Occipital lobe (tissue), 2 donors: Measurements from ENCODE around the gene ELP6. TPM values are rescaled to one million over a fixed set of nuclear protein-coding genes. Genes with fewer than 3 reads are reported as not detected.
"Not testable (repeated sequence)": the region's sequence is repeated elsewhere in the genome, so short reads cannot be mapped to it uniquely, and the experiment has no call there.

ENCODE experiments used
- DNase-seq: peaks from one replicate; lab custom pipeline; 2025; lab: John Stamatoyannopoulos, UW
- total RNA-seq: library from RNA; depleted of rRNA; stranded (reverse); fragments of >200 nt; gene quantifications from one replicate; pipeline ENCODE4 v1.2.3, GENCODE V29; 2014

ELP6 gene
- total RNA-seq, 1 donor from 2014 or later, result 23.4 TPM

GRCh38 chr3:47512416-47513124, 942 bp downstream of the ELP6 start:
- DNase-seq, result no peak

- not testable (repeated sequence) for DNase-seq
Observed at GRCh38 chr3:47505267-47505666, 8.2 kb downstream of the ELP6 start.

DNA sequence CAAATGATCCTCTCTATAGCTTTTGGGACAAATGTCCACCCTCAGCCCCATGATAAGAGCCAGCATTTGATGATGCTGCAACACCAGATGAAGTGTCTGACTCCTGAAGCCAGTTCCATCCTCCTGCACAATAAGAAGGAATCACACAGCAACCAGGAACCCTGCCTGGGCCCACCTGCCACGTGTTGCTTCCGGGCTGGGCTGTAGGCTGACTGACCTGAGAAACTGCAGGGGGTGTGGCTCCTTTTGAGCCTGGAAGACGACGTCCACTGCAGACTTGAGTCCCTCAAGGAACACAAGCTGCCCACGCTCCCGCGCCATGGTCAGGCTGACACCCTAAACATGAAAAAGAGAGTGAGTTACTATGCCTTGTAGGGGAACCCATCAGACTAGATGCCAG, 9.4 kb downstream of the ELP6 start:
- DNase-seq, result no peak

GRCh38 chr3:47503033-47503432, 10.5 kb downstream of the ELP6 start:
- no peak for DNase-seq

DNA sequence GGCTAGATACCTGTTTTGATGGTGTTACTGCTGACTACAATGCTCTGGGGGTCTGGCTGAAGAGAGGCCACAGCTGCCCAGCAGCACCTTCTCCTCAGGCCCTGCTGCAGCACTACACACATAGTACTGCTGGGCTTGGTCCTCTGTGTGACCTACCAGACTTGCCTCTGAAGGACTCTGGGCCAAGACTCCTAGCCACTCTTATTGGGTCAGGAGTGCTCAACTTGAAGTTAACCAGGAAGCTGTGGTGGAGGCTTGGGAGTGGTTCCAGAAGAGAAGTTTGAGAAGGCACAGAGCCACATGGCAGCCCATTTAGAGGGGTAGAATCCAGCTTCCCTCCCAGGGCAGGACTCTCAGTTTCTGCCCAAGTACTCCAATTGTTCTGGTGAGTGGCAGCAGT, 16.6 kb downstream of the ELP6 start:
- no peak for DNase-seq

DNA sequence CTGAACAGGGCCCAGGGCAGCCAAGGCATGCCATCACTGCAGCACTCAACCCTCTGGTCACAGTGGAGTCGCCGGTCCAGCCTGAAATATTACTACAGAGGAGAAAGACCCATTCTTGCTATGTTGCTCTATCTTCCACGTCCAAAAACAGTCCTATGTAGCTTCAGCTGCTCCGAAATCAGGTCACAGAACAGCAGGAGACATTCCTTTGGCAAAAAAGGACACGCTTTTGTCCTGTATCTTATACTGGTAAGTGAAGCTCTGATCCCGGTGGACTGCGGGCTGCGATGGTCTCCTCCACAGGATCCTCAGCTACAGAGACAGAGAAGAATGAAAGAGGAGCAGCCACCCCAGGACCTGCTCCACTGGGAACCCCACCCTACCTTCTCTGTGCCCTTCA, 17.6 kb downstream of the ELP6 start:
- no peak for DNase-seq

GRCh38 chr3:47495111-47495510, 18.4 kb downstream of the ELP6 start:
- no peak for DNase-seq

- no peak for DNase-seq
Observed at GRCh38 chr3:47491777-47492176, 21.7 kb downstream of the ELP6 start.

DNA sequence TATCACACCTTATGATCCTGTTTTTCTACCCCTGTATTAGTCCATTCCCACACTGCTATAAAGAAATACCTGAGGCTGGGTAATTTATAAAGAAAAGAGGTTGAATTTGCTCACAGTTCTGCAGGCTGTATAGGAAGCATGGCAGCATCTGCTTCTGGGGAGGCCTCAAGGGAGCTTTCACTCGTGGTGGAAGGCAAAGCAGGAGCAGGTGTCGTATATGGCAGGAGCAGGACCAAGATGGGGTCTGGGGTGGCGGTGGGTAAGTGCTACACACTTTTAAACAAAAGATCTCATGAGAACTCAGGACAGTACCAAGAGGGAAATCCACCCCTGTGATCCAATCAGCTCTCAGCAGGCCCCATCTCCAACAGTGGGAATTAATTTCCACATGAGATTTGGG, 22.3 kb downstream of the ELP6 start:
- no peak for DNase-seq

GRCh38 chr3:47487265-47487664, 26.2 kb downstream of the ELP6 start:
- no peak for DNase-seq

GRCh38 chr3:47485812-47486211, 27.7 kb downstream of the ELP6 start:
- no peak for DNase-seq

GRCh38 chr3:47482366-47482765, 31.1 kb downstream of the ELP6 start:
- DNase-seq, result no peak

DNA sequence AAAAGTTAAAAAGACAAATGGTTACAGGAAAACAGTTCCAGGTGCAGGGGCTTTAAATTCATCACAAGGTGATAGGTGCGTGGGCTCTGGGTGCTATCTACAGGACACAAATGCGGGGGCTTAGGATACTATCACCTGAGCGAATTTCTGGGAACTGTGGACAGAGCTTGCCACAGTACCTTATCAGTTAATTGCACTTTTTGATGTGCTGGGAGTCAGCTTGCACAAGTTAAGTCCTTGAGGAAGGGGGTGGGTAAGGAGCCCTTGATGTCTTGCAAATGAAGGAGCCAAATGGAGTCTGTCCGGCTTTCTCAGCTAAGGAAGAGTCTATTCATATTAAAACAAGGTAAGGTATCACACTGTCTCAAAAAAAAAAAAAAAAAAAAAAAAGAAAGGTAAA, 31.7 kb downstream of the ELP6 start:
- DNase-seq, result not testable (repeated sequence)

- not testable (repeated sequence) for DNase-seq
Observed at GRCh38 chr3:47480267-47480666, 33.2 kb downstream of the ELP6 start.

- DNase-seq, result no peak
Observed at GRCh38 chr3:47479826-47480160, 33.7 kb downstream of the ELP6 start.

DNA sequence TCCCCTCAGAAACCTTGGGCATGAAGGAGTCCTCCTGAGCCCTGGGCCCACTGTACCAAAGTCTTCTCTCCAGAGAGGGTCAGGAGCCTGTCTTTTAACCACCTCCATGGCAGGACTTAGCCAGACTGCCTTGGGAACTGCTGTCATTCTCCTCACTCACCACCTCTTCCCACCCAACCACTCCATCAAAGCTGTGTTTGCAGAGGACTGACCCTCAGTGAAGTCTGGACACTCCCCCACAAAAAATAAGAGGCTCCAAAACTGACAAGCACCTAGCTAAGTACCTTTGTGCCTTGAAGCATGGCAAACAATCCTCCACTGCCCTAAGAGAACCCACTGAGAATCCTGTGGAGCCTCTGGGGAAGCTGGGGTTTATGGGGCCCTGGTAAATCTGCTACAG, 35.5 kb downstream of the ELP6 start:
- DNase-seq, result no peak

GRCh38 chr3:47476644-47477199, 36.8 kb downstream of the ELP6 start:
- no peak for DNase-seq

- no peak for DNase-seq
Observed at GRCh38 chr3:47476330-47476626, 37.2 kb downstream of the ELP6 start.

- peak; percentile 84 for DNase-seq
Observed at GRCh38 chr3:47475570-47476329, 37.8 kb downstream of the ELP6 start, which contains the start of gene SCAP. SCAP (minus strand) TSS chr3:47475941; CDS start chr3:47442993, 32,948 bp downstream.

- DNase-seq, result no peak
Observed at GRCh38 chr3:47475029-47475569, 38.4 kb downstream of the ELP6 start.

GRCh38 chr3:47473391-47473790, 40.1 kb downstream of the ELP6 start:
- no peak for DNase-seq

DNA sequence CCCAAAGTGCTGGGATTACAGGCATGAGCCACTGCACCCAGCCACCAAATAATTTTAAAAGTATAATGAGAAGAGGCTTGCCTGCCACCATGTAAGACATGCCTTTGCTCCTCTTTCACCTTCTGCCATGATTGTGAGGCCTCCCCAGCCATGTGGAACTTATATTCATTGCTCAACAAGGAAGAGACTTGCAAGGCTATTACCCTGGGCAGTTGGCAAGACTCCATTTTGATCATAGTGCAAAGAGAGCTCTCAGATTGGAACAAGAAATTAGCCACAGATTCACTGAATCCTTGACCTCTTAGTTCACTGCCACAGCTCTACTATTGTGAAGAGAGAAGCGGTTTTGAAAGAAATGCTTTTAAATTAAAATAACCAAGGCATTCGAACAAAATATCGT, 43.9 kb downstream of the ELP6 start:
- DNase-seq, result no peak

- DNase-seq, result not testable (repeated sequence)
Observed at GRCh38 chr3:47468315-47468714, 45.2 kb downstream of the ELP6 start.
